ENCODE results near the gene GINS2.

GINS2 gene

GRCh38 chr16:85716022-85716679 is 27.4 kb upstream of the GINS2 start:
- DNase-seq: no peak

- peak; percentile 87 to 93 for DNase-seq
These were observed 26.6 kb upstream of the GINS2 start for GRCh38 chr16:85715169-85716021.

GRCh38 chr16:85712801-85713200 is 24.0 kb upstream of the GINS2 start:
- DNase-seq: no peak

GRCh38 chr16:85711982-85712587 is 23.3 kb upstream of the GINS2 start:
- no peak for DNase-seq

- DNase-seq: peak in 1 of 2 experiments; percentile 54
These were observed 22.0 kb upstream of the GINS2 start for GRCh38 chr16:85710732-85711131.

GRCh38 chr16:85709766-85710585 is 21.2 kb upstream of the GINS2 start:
- DNase-seq: no peak

- DNase-seq: no peak
These were observed 19.6 kb upstream of the GINS2 start for GRCh38 chr16:85708338-85708737.

GRCh38 chr16:85707528-85708095 is 18.9 kb upstream of the GINS2 start:
- no peak for DNase-seq

GRCh38 chr16:85706449-85707034 is 17.8 kb upstream of the GINS2 start:
- no peak for DNase-seq

GRCh38 chr16:85704900-85705846 is 16.4 kb upstream of the GINS2 start:
- no peak for DNase-seq

GRCh38 chr16:85704011-85704410 is 15.3 kb upstream of the GINS2 start:
- no peak for DNase-seq

- no peak for DNase-seq
These were observed 10.9 kb upstream of the GINS2 start for GRCh38 chr16:85699628-85700027.

- DNase-seq: no peak
These were observed 10.3 kb upstream of the GINS2 start for GRCh38 chr16:85698935-85699558.

GRCh38 chr16:85698459-85698891 is 9.7 kb upstream of the GINS2 start:
- DNase-seq: no peak

GRCh38 chr16:85697431-85697830 is 8.7 kb upstream of the GINS2 start:
- DNase-seq: no peak

- DNase-seq: peak; percentile 27 to 78
These were observed 8.0 kb upstream of the GINS2 start for GRCh38 chr16:85696781-85697180.

GRCh38 chr16:85695196-85696128 is 6.7 kb upstream of the GINS2 start:
- DNase-seq: no peak

GRCh38 chr16:85690469-85691064 is 1.8 kb upstream of the GINS2 start:
- DNase-seq: peak in 1 of 2 experiments; percentile 31

- DNase-seq: no peak
These were observed 1.2 kb upstream of the GINS2 start for GRCh38 chr16:85689950-85690320.

All from NCI-H524 (cell line).